Neural progenitor cell (in vitro differentiated cells): ENCODE measurements around the gene RAI1. TPM values are rescaled to one million over a fixed set of nuclear protein-coding genes. Genes with fewer than 3 reads are reported as not detected.

Experiments
- DNase-seq: peaks from one replicate; pipeline ENCODE4 v3.0.0-alpha.2; 2016; ENCODE audit warnings: low spot score
- H2AFZ ChIP-seq: fragments of 200-600 bp; sonication (generic); replicated peaks from 2 replicates; pipeline ENCODE4 v1.6.1; 2016; ENCODE audit warnings: antibody characterized with exemption
- H3F3A ChIP-seq: fragments of 200-600 bp; sonication (generic); 2 replicates; pipeline ENCODE4 v1.6.1; 2016; ENCODE audit warnings: antibody characterized with exemption, low read depth
- H3K27ac ChIP-seq: fragments of 200-600 bp; sonication (generic); 2 replicates; pipeline ENCODE4 v1.5.1; 2016; ENCODE audit warnings: mild to moderate bottlenecking
- H3K27me3 ChIP-seq: fragments of 200-600 bp; sonication (generic); 2 replicates; pipeline ENCODE4 v1.6.1; 2016; ENCODE audit warnings: mild to moderate bottlenecking, moderate library complexity
- H3K36me3 ChIP-seq: fragments of 200-600 bp; sonication (generic); 2 replicates; pipeline ENCODE4 v1.5.1; 2016
- H3K4me1 ChIP-seq: fragments of 200-600 bp; sonication (generic); 2 replicates; pipeline ENCODE4 v1.6.1; 2016; ENCODE audit warnings: mixed run types
- H3K4me2 ChIP-seq: fragments of 200-600 bp; sonication (generic); 2 replicates; pipeline ENCODE4 v1.6.1; 2016
- H3K4me3 ChIP-seq: fragments of 200-600 bp; sonication (generic); 2 replicates; pipeline ENCODE4 v1.5.1; 2016
- H3K79me2 ChIP-seq: fragments of 200-600 bp; sonication (generic); 2 replicates; pipeline ENCODE4 v1.6.1; 2016; ENCODE audit warnings: low read depth
- H3K9ac ChIP-seq: fragments of 200-600 bp; sonication (generic); 2 replicates; pipeline ENCODE4 v1.6.1; 2016
- H3K9me3 ChIP-seq: fragments of 200-600 bp; sonication (generic); 2 replicates; pipeline ENCODE4 v1.5.1; 2016; ENCODE audit warnings: low read depth
- H4K20me1 ChIP-seq: fragments of 200-600 bp; sonication (generic); 2 replicates; pipeline ENCODE4 v1.6.1; 2016; ENCODE audit warnings: low read depth
- H3K27ac Mint-ChIP-seq: 3 replicates; pipeline ENCODE4 v1.8.0; 2021; ENCODE audit warnings: mixed read lengths
- H3K27me3 Mint-ChIP-seq: 2 replicates; pipeline ENCODE4 v1.8.0; 2022; ENCODE audit warnings: low read depth, mild to moderate bottlenecking, inconsistent platforms, moderate library complexity, mixed read lengths; ENCODE audit not compliant: insufficient read depth
- H3K36me3 Mint-ChIP-seq: 3 replicates; pipeline ENCODE4 v1.8.0; 2021; ENCODE audit warnings: mixed read lengths
- H3K4me1 Mint-ChIP-seq: 3 replicates; pipeline ENCODE4 v1.8.0; 2021; ENCODE audit warnings: mixed read lengths
- H3K4me3 Mint-ChIP-seq: 3 replicates; pipeline ENCODE4 v1.8.0; 2021; ENCODE audit warnings: mild to moderate bottlenecking, moderate library complexity, mixed read lengths
- H3K9me3 Mint-ChIP-seq: 3 replicates; pipeline ENCODE4 v1.8.0; 2020; ENCODE audit warnings: mixed read lengths
- CTCF ChIP-seq: fragments of 200-600 bp; sonication (generic); IDR thresholded peaks from 2 replicates; pipeline ENCODE4 v1.5.1; 2017; ENCODE audit warnings: antibody characterized with exemption, mild to moderate bottlenecking
- EZH2 ChIP-seq: fragments of 200-600 bp; sonication (generic); IDR thresholded peaks from 2 replicates; pipeline ENCODE4 v1.6.1; 2017; ENCODE audit warnings: antibody characterized with exemption, mild to moderate bottlenecking, moderate library complexity
- EZH2phosphoT487 ChIP-seq: fragments of 200-600 bp; sonication (generic); IDR thresholded peaks from 2 replicates; pipeline ENCODE4 v1.6.1; 2017; ENCODE audit warnings: antibody characterized with exemption
- total RNA-seq: library from RNA; depleted of rRNA; stranded (reverse); fragments of >200 nt; gene quantifications from 2 replicates; pipeline ENCODE4 v1.2.3, GENCODE V29; 2015; ENCODE audit warnings: low replicate concordance

RAI1 gene
- total RNA-seq, 1 donor from 2014 or later, result 27.4 TPM

- peak overlapping the region; percentile 35 for H3K4me3 Mint-ChIP-seq
Observed at GRCh38 chr17:17663160-17664063, 17.8 kb upstream of the RAI1 start.

GRCh38 chr17:17664064-17664452 is 17.2 kb upstream of the RAI1 start:
- Histone ChIP-seq H3K36me3 (no peaks in the 10 kb centered on the region), H3K27me3 (no peaks in the 10 kb centered on the region), H3K9ac (no peak overlapping the region), H3K27ac (no peak overlapping the region), H3F3A (peaks cover 6% of the 10 kb centered on the region), H2AFZ (no peak overlapping the region), H3K4me1 (peaks cover 3% of the 10 kb centered on the region), H3K4me2 (no peak overlapping the region), H3K4me3 (no peak overlapping the region), H3K9me3 (peaks cover 5% of the 10 kb centered on the region), H3K79me2 (no peaks in the 10 kb centered on the region), H4K20me1 (no peaks in the 10 kb centered on the region)
- Mint-ChIP-seq H3K27me3 (peaks cover 7% of the 10 kb centered on the region), H3K36me3 (no peaks in the 10 kb centered on the region), H3K27ac (peak overlapping the region; percentile 46), H3K9me3 (peaks cover 10% of the 10 kb centered on the region), H3K4me1 (peaks cover 65% of the 10 kb centered on the region), H3K4me3 (no peak overlapping the region)
- TF ChIP-seq EZH2phosphoT487 (no peak), CTCF (no peak), EZH2 (no peak)
- DNase-seq, result no peak

More at GRCh38 chr17:17663160-17664063, 17.8 kb upstream of the RAI1 start:
- Histone ChIP-seq H3K79me2 (no peaks in the 10 kb centered on the region), H3K36me3 (no peaks in the 10 kb centered on the region), H3K9me3 (peaks cover 7% of the 10 kb centered on the region), H2AFZ (no peak overlapping the region), H3K9ac (no peak overlapping the region), H3K27ac (no peak overlapping the region), H3F3A (peaks cover 6% of the 10 kb centered on the region), H3K27me3 (no peaks in the 10 kb centered on the region), H3K4me2 (peak overlapping the region; percentile 37), H3K4me3 (no peak overlapping the region), H3K4me1 (no peaks in the 10 kb centered on the region), H4K20me1 (no peaks in the 10 kb centered on the region)
- peak; percentile 87 for DNase-seq
- Mint-ChIP-seq H3K9me3 (peaks cover 16% of the 10 kb centered on the region), H3K27me3 (peaks cover 9% of the 10 kb centered on the region), H3K4me1 (peaks cover 58% of the 10 kb centered on the region), H3K27ac (peak overlapping the region; percentile 74), H3K36me3 (peaks cover 2% of the 10 kb centered on the region)
- TF ChIP-seq EZH2, result no peak
- no peak for TF ChIP-seq CTCF
- no peak for TF ChIP-seq EZH2phosphoT487

- no peak overlapping the region for H3K9ac ChIP-seq
Observed at GRCh38 chr17:17665255-17665654, 16.0 kb upstream of the RAI1 start.

More at GRCh38 chr17:17665255-17665654, 16.0 kb upstream of the RAI1 start:
- no peaks in the 10 kb centered on the region for H3K9me3 ChIP-seq
- Mint-ChIP-seq H3K9me3 (peaks cover 2% of the 10 kb centered on the region), H3K36me3 (no peaks in the 10 kb centered on the region), H3K27ac (no peak overlapping the region), H3K27me3 (peaks cover 7% of the 10 kb centered on the region), H3K4me1 (peaks cover 76% of the 10 kb centered on the region), H3K4me3 (no peak overlapping the region)
- H2AFZ ChIP-seq, result no peak overlapping the region
- TF ChIP-seq EZH2 (no peak), EZH2phosphoT487 (no peak), CTCF (no peak)
- H3K4me2 ChIP-seq, result no peak overlapping the region
- H3K27ac ChIP-seq, result no peak overlapping the region
- no peaks in the 10 kb centered on the region for H3K27me3 ChIP-seq
- no peak overlapping the region for H3K4me3 ChIP-seq
- peaks cover 7% of the 10 kb centered on the region for H3K4me1 ChIP-seq
- no peak for DNase-seq
- no peaks in the 10 kb centered on the region for H3K79me2 ChIP-seq
- H4K20me1 ChIP-seq, result no peaks in the 10 kb centered on the region
- no peaks in the 10 kb centered on the region for H3K36me3 ChIP-seq
- H3F3A ChIP-seq, result peaks cover 12% of the 10 kb centered on the region
